Measurements from ENCODE around the gene KCNMB1. TPM values are rescaled to one million over a fixed set of nuclear protein-coding genes. Genes with fewer than 3 reads are reported as not detected.

KCNMB1 gene
- polyA plus RNA-seq (2011; rRNA removed) = 0.04 TPM in 1 of 2 replicates, not detected in the other
- not detected in 2 replicates for polyA minus RNA-seq (2011; rRNA and poly(A)+ RNA removed)

- H3K27me3 ChIP-seq (ENCODE audit: control insufficient read depth, insufficient read depth, low read length) = peaks cover 2% of the 10 kb centered on the region; the same call in 1 of the 2 replicates
- no peaks in the 10 kb centered on the region for H3K36me3 ChIP-seq (ENCODE audit: control insufficient read depth, insufficient read depth, low read length)
- ChIA-PET POLR2A (no interaction called here), CTCF (interaction anchor here (0.6 kb wide), 2 partner anchors 146 to 1679 kb away, joined by 4 read pairs; no protein-coding TSS in a partner anchor)
- DNase-seq (ENCODE audit: low read depth) = no peak
- no peak for TF ChIP-seq CTCF (IDR thresholded peaks at IDR 0.05; ENCODE audit: insufficient read depth, low read depth, low read length)
- H3K4me3 ChIP-seq (ENCODE audit: low read depth, low read length) = no peak within 1 kb of the TSS
Measured at GRCh38 chr5:170388818-170389549, at the start of gene KCNMB1. TSS of gene KCNMB1 (minus strand) at chr5:170389367. CDS start at chr5:170385447, 3,920 bp downstream.

- TF ChIP-seq CTCF (IDR thresholded peaks at IDR 0.05; ENCODE audit: insufficient read depth, low read depth, low read length) = no peak
- CTCF ChIA-PET = interaction anchor here (0.7 to 2.8 kb wide), 6 partner anchors 11 to 195 kb away, joined by 3 to 11 read pairs (median 3); no protein-coding TSS in a partner anchor
- Histone ChIP-seq H3K4me3 (ENCODE audit: low read depth, low read length) (no peak overlapping the region), H3K27me3 (ENCODE audit: control insufficient read depth, insufficient read depth, low read length) (no peaks in the 10 kb centered on the region), H3K36me3 (ENCODE audit: control insufficient read depth, insufficient read depth, low read length) (no peaks in the 10 kb centered on the region)
- POLR2A ChIA-PET = no interaction called here
- DNase-seq (ENCODE audit: low read depth) = no peak
Measured at GRCh38 chr5:170438581-170438980, 49.4 kb upstream of the KCNMB1 start.

- ChIA-PET CTCF (interaction anchor here (0.5 to 2.8 kb wide), 5 partner anchors 12 to 200 kb away, joined by 3 to 11 read pairs (median 3); no protein-coding TSS in a partner anchor), POLR2A (no interaction called here)
- DNase-seq (ENCODE audit: low read depth) = no peak
Measured at GRCh38 chr5:170437621-170438375, 48.6 kb upstream of the KCNMB1 start.

DNA sequence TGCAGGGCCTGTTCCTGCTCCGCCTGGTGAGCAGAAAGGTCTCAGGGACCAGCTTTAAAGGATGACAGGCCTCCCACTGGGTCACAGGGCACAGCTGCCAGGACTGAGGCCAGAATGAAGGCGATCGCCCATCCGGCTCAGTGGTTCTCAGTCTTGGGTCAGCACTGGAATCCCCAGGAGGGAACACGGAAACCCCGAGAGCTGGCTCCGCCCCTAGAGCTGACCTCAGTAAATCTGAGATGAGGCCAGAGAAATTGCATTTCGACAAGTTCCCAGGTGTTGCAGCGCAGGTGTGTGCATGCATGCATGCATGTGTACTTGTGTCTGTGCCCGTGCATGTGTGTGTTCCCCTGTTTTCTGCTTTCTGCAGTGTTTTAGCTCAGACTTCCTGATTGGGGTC is 47.2 kb upstream of the KCNMB1 start:
- no peaks in the 10 kb centered on the region for H3K36me3 ChIP-seq (ENCODE audit: control insufficient read depth, insufficient read depth, low read length)
- H3K27me3 ChIP-seq (ENCODE audit: control insufficient read depth, insufficient read depth, low read length) = no peaks in the 10 kb centered on the region; the same call in 1 of the 2 replicates
- ChIA-PET CTCF (interaction anchor here (6.8 to 7.3 kb wide), 2 partner anchors 188 to 197 kb away, joined by 91 to 115 read pairs; no protein-coding TSS in a partner anchor), POLR2A (no interaction called here)
- no peak overlapping the region for H3K4me3 ChIP-seq (ENCODE audit: low read depth, low read length)
- DNase-seq (ENCODE audit: low read depth) = no peak
- no peak for TF ChIP-seq CTCF (IDR thresholded peaks at IDR 0.05; ENCODE audit: insufficient read depth, low read depth, low read length)

More at GRCh38 chr5:170437621-170438375, 48.6 kb upstream of the KCNMB1 start:
- Histone ChIP-seq H3K36me3 (ENCODE audit: control insufficient read depth, insufficient read depth, low read length) (no peaks in the 10 kb centered on the region), H3K4me3 (ENCODE audit: low read depth, low read length) (no peak overlapping the region), H3K27me3 (ENCODE audit: control insufficient read depth, insufficient read depth, low read length) (no peaks in the 10 kb centered on the region)
- TF ChIP-seq CTCF (IDR thresholded peaks at IDR 0.05; ENCODE audit: insufficient read depth, low read depth, low read length) = no peak

Measured in BJ (cell line).